ENCODE measurements around the gene C10orf53. TPM values are rescaled to one million over a fixed set of nuclear protein-coding genes. Genes with fewer than 3 reads are reported as not detected.

The C10orf53 gene
- total RNA-seq, 1 donor from 2014 or later: not detected

- Histone ChIP-seq H3K9me3 (peaks cover 8% of the 10 kb centered on the region), H3K4me3 (no peak overlapping the region), H3K36me3 (no peaks in the 10 kb centered on the region), H3K4me1 (no peaks in the 10 kb centered on the region), H3K27ac (no peak overlapping the region), H3K27me3 (ENCODE audit: low read depth) (peaks cover 43% of the 10 kb centered on the region)
- ATAC-seq: no peak
- intact Hi-C loops (cut with DNase I): no loop called here
- TF ChIP-seq, protein P1, sequence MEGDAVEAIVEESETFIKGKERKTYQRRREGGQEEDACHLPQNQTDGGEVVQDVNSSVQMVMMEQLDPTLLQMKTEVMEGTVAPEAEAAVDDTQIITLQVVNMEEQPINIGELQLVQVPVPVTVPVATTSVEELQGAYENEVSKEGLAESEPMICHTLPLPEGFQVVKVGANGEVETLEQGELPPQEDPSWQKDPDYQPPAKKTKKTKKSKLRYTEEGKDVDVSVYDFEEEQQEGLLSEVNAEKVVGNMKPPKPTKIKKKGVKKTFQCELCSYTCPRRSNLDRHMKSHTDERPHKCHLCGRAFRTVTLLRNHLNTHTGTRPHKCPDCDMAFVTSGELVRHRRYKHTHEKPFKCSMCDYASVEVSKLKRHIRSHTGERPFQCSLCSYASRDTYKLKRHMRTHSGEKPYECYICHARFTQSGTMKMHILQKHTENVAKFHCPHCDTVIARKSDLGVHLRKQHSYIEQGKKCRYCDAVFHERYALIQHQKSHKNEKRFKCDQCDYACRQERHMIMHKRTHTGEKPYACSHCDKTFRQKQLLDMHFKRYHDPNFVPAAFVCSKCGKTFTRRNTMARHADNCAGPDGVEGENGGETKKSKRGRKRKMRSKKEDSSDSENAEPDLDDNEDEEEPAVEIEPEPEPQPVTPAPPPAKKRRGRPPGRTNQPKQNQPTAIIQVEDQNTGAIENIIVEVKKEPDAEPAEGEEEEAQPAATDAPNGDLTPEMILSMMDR (IDR thresholded peaks at IDR 0.05): no peak
- DNase-seq: no peak
These were observed 7.2 kb downstream of the C10orf53 start for GRCh38 chr10:49686651-49687050.

DNA sequence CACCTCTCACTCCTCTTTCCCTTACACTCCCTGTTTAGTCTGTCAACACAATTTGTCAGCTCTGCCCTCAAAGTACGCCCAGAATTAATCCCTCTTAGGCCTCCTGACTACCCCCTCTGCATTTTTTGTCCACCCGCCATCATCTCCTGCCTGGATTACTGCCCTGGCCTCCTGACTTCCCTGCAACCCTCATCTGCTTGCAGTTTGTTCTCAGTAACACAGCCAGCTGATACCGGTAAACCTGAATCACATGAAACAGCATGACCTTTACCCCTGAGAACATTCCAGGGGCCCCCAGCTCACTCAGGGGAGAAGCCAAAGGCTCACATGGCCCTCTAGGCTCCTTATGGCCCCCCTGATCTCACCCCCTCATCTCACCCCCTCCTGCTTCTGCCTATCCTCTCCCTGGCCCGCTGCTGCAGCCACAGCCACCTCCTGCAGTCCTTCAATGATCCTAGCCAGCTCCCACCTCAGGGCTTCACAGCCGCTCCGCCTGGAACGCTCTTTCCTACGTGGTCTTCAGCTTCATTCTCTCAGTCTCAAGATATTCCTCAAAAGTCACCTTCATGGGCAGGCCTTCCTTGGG is 8.9 kb downstream of the C10orf53 start:
- DNase-seq: no peak
- Histone ChIP-seq H3K4me3 (no peak overlapping the region), H3K4me1 (no peaks in the 10 kb centered on the region), H3K27me3 (ENCODE audit: low read depth) (peaks cover 51% of the 10 kb centered on the region), H3K36me3 (no peaks in the 10 kb centered on the region), H3K27ac (no peak overlapping the region), H3K9me3 (peaks cover 8% of the 10 kb centered on the region)
- TF ChIP-seq, protein P1 (IDR thresholded peaks at IDR 0.05): no peak
- intact Hi-C loops (cut with DNase I): no loop called here
- no peak for ATAC-seq

- Histone ChIP-seq H3K9me3 (peaks cover 8% of the 10 kb centered on the region), H3K27ac (no peak overlapping the region), H3K4me3 (no peak overlapping the region), H3K36me3 (no peaks in the 10 kb centered on the region), H3K27me3 (ENCODE audit: low read depth) (peaks cover 55% of the 10 kb centered on the region), H3K4me1 (no peaks in the 10 kb centered on the region)
- intact Hi-C loops (cut with DNase I): no loop called here
- DNase-seq: no peak
- TF ChIP-seq, protein P1 (IDR thresholded peaks at IDR 0.05): no peak
- ATAC-seq: no peak
These were observed 9.5 kb downstream of the C10orf53 start for GRCh38 chr10:49688920-49689319.

GRCh38 chr10:49689882-49690510 is 10.5 kb downstream of the C10orf53 start:
- no peak overlapping the region for H3K27ac ChIP-seq
- DNase-seq (no peak), ATAC-seq (no peak)
- H3K4me1 ChIP-seq: no peaks in the 10 kb centered on the region
- no peak overlapping the region for H3K4me3 ChIP-seq
- H3K36me3 ChIP-seq: no peaks in the 10 kb centered on the region
- peaks cover 8% of the 10 kb centered on the region for H3K9me3 ChIP-seq
- intact Hi-C loops (cut with DNase I): no loop called here
- peaks cover 55% of the 10 kb centered on the region for H3K27me3 ChIP-seq (ENCODE audit: low read depth)
- TF ChIP-seq, protein P1 (IDR thresholded peaks at IDR 0.05): no peak

DNA sequence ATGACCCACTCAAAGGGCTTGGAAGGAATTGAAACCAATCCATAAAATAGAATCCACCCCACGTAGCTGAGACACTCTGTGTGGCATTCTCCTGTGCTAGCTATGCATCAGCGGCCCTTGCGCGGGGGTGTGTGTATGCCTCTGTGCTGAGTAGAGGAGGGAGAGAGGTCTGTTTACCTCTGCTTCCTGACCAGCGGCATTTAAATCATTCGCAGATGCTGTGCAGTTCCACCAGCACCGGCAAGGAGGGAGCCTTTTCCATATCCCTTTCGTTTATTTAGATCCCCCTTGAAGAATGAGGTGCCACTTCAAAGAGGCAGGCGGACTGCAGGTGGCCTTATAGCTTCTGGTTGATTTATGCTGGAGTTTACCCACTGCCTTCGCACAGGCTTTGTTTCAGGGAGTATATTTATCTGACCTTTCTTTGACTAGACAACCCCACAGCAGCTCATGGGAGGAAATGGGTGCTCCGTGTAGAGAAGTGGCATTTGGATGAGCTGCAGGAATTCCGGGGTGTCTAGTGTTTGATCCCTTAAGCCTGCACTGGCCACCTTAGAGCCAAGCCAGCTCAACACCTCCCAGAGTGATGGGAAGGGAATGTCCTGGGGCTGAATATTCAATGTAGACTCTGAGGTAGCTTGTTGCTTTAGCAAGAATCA is 11.4 kb downstream of the C10orf53 start:
- H3K27ac ChIP-seq: no peak overlapping the region
- peaks cover 8% of the 10 kb centered on the region for H3K9me3 ChIP-seq
- H3K27me3 ChIP-seq (ENCODE audit: low read depth): peaks cover 55% of the 10 kb centered on the region
- TF ChIP-seq, protein P1 (IDR thresholded peaks at IDR 0.05): no peak
- no peaks in the 10 kb centered on the region for H3K4me1 ChIP-seq
- intact Hi-C loops (cut with DNase I): no loop called here
- H3K4me3 ChIP-seq: no peak overlapping the region
- no peaks in the 10 kb centered on the region for H3K36me3 ChIP-seq
- DNase-seq (no peak), ATAC-seq (no peak)
